ENCODE data around the gene CEP68.

The CEP68 gene

DNA sequence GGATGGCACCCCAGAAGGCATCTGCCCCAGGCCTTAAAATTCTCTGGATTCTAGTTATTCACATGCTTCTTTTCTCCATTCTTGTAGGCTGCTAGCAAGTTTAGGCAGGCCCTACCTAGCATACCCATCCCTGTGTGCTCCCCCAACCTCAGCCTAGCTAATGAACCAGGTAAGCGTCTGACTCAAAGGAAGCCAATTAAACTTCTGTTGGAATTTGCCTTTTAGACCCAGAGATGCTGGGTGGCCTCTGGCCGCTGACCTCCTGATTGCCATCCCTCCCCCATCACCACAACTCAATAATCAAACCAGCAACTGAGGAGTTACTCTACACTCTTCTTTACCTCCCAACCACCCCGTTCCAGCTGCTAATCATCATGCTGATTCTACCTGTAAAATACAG, 19.0 kb upstream of the CEP68 start:
- no peaks in the 10 kb centered on the region for H3K9me3 ChIP-seq (ENCODE audit: severe bottlenecking)

DNA sequence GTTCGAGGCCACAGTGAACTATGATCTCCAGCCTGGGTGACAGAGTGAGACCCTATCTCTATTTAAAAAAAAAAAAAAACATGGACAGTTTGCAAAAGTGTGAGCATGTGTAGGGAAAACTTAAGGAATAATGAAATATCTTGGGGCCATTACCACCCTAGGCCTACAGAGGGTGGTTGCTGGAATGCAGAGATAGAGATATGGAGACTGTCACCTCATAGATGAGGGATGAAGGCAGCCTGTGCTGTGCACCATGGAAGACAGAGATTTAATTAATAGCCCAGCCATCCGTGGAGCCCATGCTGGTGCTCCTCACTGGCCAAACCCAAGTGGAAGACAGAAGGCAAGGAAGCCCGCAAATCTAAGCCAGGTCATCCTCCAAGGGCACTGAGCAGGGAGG, 16.6 kb upstream of the CEP68 start:
- Histone ChIP-seq H3K4me1 (ENCODE audit: insufficient read depth, poor library complexity, severe bottlenecking) (no peaks in the 10 kb centered on the region), H3K36me3 (ENCODE audit: low read depth) (no peaks in the 10 kb centered on the region), H3K27me3 (ENCODE audit: insufficient read depth, poor library complexity, severe bottlenecking) (no peaks in the 10 kb centered on the region), H3K4me3 (ENCODE audit: severe bottlenecking) (no peak overlapping the region), H3K27ac (ENCODE audit: poor library complexity, severe bottlenecking) (no peak overlapping the region), H3K9me3 (ENCODE audit: severe bottlenecking) (peaks cover 4% of the 10 kb centered on the region)
- ATAC-seq (ENCODE audit: low read depth) (no peak), DNase-seq (ENCODE audit: low spot score) (no peak)
- TF ChIP-seq, protein P1, sequence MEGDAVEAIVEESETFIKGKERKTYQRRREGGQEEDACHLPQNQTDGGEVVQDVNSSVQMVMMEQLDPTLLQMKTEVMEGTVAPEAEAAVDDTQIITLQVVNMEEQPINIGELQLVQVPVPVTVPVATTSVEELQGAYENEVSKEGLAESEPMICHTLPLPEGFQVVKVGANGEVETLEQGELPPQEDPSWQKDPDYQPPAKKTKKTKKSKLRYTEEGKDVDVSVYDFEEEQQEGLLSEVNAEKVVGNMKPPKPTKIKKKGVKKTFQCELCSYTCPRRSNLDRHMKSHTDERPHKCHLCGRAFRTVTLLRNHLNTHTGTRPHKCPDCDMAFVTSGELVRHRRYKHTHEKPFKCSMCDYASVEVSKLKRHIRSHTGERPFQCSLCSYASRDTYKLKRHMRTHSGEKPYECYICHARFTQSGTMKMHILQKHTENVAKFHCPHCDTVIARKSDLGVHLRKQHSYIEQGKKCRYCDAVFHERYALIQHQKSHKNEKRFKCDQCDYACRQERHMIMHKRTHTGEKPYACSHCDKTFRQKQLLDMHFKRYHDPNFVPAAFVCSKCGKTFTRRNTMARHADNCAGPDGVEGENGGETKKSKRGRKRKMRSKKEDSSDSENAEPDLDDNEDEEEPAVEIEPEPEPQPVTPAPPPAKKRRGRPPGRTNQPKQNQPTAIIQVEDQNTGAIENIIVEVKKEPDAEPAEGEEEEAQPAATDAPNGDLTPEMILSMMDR (IDR thresholded peaks at IDR 0.05; ENCODE audit: poor library complexity, severe bottlenecking), result no peak

More for the DNA sequence above, 19.0 kb upstream of the CEP68 start:
- no peak overlapping the region for H3K4me3 ChIP-seq (ENCODE audit: severe bottlenecking)
- no peaks in the 10 kb centered on the region for H3K36me3 ChIP-seq (ENCODE audit: low read depth)
- H3K27me3 ChIP-seq (ENCODE audit: insufficient read depth, poor library complexity, severe bottlenecking), result no peaks in the 10 kb centered on the region
- TF ChIP-seq, protein P1 (IDR thresholded peaks at IDR 0.05; ENCODE audit: poor library complexity, severe bottlenecking), result no peak
- ATAC-seq (ENCODE audit: low read depth) (no peak), DNase-seq (ENCODE audit: low spot score) (no peak)
- no peak overlapping the region for H3K27ac ChIP-seq (ENCODE audit: poor library complexity, severe bottlenecking)
- no peaks in the 10 kb centered on the region for H3K4me1 ChIP-seq (ENCODE audit: insufficient read depth, poor library complexity, severe bottlenecking)

DNA sequence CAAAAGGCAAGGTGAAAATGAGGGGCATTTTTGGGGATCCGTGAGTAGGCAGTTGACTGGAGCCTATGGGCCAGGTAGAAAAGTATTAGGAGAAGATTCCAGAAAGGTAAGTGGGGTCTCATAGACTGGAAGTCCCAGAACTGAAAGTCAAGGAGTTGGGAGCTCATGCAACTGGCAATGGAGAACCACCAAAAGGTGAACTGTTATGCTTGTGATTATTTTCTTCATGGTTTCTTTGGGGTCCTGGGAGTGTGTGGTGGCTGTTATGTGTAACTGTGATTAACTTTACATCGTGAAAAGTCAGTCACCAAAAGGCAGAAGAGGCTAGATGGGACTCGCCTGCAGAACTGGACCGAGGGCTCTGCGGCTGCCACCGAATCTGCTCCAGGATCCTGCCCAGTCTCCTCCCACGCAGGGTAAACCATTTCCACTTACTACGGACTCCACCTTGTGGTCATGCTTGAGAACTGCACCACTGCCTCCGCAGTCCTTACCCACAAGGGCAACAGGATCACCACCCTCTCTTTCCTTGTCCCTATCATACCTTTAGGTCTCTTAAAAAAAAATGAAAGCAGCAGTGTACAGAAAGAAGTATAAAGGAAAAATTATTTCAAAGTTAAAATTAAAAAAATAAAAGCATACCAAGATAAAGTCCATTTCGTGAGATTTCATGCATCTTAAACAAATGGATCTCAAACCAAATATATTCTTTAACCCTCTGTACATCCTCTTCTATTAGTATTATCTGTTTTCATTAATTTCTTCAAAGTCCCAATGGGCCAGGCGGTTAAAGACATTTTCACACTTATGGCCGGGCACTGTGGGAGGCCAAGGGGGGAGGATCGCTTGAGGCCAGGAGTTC, 15.6 kb upstream of the CEP68 start:
- peaks cover 4% of the 10 kb centered on the region for H3K9me3 ChIP-seq (ENCODE audit: severe bottlenecking)
- TF ChIP-seq, protein P1 (IDR thresholded peaks at IDR 0.05; ENCODE audit: poor library complexity, severe bottlenecking), result peak; percentile 91
- no peak for DNase-seq (ENCODE audit: low spot score)
- H3K36me3 ChIP-seq (ENCODE audit: low read depth), result no peaks in the 10 kb centered on the region
- H3K4me3 ChIP-seq (ENCODE audit: severe bottlenecking), result no peak overlapping the region
- no peaks in the 10 kb centered on the region for H3K4me1 ChIP-seq (ENCODE audit: insufficient read depth, poor library complexity, severe bottlenecking)
- ATAC-seq (ENCODE audit: low read depth), result peak; percentile 95
- no peaks in the 10 kb centered on the region for H3K27me3 ChIP-seq (ENCODE audit: insufficient read depth, poor library complexity, severe bottlenecking)
- H3K27ac ChIP-seq (ENCODE audit: poor library complexity, severe bottlenecking), result no peak overlapping the region

DNA sequence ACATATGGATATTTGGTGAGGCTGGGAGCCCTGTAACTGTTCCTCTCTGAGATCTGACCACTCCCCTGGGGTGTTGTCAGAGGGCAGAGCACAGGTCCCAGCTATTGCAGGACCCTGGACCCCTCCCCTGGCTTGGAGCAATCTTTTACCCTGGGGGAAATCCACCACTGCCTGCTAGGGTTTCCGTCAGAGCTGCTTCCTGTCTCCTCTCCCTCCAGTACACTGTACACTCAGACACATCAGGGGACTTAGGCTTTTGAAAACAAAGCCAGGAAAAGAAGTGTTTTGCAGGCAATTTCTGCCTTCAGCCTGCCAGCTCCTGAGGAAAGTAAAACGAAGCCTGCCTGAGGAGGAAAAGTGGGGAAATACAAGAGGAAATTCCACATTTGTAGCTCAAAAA, 13.2 kb upstream of the CEP68 start:
- Histone ChIP-seq H3K4me1 (ENCODE audit: insufficient read depth, poor library complexity, severe bottlenecking) (no peaks in the 10 kb centered on the region), H3K27ac (ENCODE audit: poor library complexity, severe bottlenecking) (no peak overlapping the region), H3K36me3 (ENCODE audit: low read depth) (no peaks in the 10 kb centered on the region), H3K9me3 (ENCODE audit: severe bottlenecking) (peaks cover 4% of the 10 kb centered on the region), H3K27me3 (ENCODE audit: insufficient read depth, poor library complexity, severe bottlenecking) (no peaks in the 10 kb centered on the region), H3K4me3 (ENCODE audit: severe bottlenecking) (no peak overlapping the region)
- TF ChIP-seq, protein P1 (IDR thresholded peaks at IDR 0.05; ENCODE audit: poor library complexity, severe bottlenecking), result no peak
- DNase-seq (ENCODE audit: low spot score) (no peak), ATAC-seq (ENCODE audit: low read depth) (no peak)
